HUDEP-2 (cell line): ENCODE results near the gene AMH.
A peak's percentile ranks its signal among the peaks of the same experiment; 100 is the strongest.

Experiments
- DNase-seq, 76 experiments: peaks; one replicate each; lab custom pipeline; 2025; ENCODE audit not compliant: unreplicated experiment in 76 of 76; lab: John Stamatoyannopoulos, UW

AMH gene

GRCh38 chr19:2219726-2220125, 29.4 kb upstream of the AMH start:
- no peak for DNase-seq

GRCh38 chr19:2221250-2221831, 27.8 kb upstream of the AMH start:
- peak in 3 of 76 experiments; percentile 9 to 26 (median 22) for DNase-seq

- no peak for DNase-seq
These were observed 27.2 kb upstream of the AMH start for GRCh38 chr19:2221918-2222317.

- DNase-seq = no peak
These were observed 25.7 kb upstream of the AMH start for GRCh38 chr19:2223391-2223790.

- DNase-seq = no peak
These were observed 25.2 kb upstream of the AMH start for GRCh38 chr19:2223959-2224358.

- no peak for DNase-seq
These were observed 24.3 kb upstream of the AMH start for GRCh38 chr19:2224754-2225349.

- no peak for DNase-seq
These were observed 23.6 kb upstream of the AMH start for GRCh38 chr19:2225415-2226050.

GRCh38 chr19:2226051-2226839, 22.9 kb upstream of the AMH start:
- DNase-seq = no peak

- DNase-seq = no peak
These were observed 22.2 kb upstream of the AMH start for GRCh38 chr19:2226840-2227360.

GRCh38 chr19:2227415-2228156, 21.5 kb upstream of the AMH start:
- no peak for DNase-seq

GRCh38 chr19:2228157-2229030, 20.7 kb upstream of the AMH start:
- DNase-seq = no peak

GRCh38 chr19:2229103-2230032, 19.8 kb upstream of the AMH start:
- no peak for DNase-seq

- peak in 7 of 76 experiments; percentile 18 to 41 (median 29) for DNase-seq
These were observed 19.0 kb upstream of the AMH start for GRCh38 chr19:2230033-2230531.

- DNase-seq = no peak
These were observed 18.2 kb upstream of the AMH start for GRCh38 chr19:2230807-2231533.

- peak in 48 of 76 experiments; percentile 19 to 69 (median 43) for DNase-seq
These were observed 17.4 kb upstream of the AMH start for GRCh38 chr19:2231621-2232221.

- DNase-seq = peak in 1 of 76 experiments; percentile 25
These were observed 16.6 kb upstream of the AMH start for GRCh38 chr19:2232286-2233151.
